ENCODE measurements around the gene CCDC50.
A peak's percentile ranks its signal among the peaks of the same experiment; 100 is the strongest.

CCDC50 gene

DNA sequence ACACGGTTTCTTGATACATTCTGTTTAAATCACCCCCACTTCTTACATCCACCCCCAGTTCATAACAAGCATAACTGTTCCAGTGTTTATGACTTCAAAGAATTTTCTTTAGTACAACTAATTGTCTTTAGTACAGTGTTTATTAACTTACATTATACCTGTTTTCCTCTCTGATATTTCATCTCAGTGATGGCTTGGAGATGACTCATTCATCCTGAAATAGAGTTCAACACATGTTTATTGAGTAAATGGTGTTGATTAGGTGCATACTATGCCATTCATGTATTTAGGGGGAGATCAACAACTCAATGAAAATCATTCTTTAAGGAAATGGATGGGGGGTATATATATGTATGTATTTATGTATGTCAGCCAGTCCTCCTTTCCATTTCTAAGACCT is 22.8 kb downstream of the CCDC50 start:
- DNase-seq, result no peak

DNA sequence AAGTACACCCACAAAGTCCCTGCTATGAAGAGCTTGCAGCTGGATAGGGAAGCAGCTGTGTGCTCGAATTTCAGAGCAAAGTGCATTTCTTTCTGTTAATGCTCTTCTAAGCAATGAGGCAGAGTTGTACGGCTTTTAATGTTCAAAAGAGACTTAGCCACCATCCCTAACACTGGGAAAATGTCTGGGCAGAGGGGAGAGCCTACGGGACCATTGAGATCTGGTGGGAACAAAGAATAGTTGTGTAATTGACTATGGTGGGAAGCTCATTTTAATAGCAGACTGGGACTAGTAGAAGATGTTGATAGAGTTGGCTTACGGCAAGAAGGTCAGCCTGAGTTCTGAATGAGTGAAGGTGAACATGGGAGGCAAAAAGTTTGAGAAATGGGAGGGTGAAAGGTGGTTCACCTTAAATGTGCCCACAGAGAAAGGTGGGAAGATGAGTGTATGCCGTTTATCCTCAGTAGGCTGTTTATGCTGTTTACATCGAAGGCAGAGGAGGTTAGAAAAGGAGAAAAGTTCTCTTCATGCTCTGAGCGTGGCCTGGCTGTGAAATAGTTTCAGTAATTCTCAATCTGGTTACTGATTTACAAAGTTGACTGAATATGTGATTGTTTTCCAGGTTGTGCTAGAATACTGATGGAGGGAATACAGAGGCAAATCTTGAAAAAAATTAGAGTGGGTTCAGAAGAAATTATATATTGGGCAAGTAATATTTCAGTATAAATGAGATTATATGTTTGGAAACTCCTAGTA is 24.0 kb downstream of the CCDC50 start:
- DNase-seq, result no peak

DNA sequence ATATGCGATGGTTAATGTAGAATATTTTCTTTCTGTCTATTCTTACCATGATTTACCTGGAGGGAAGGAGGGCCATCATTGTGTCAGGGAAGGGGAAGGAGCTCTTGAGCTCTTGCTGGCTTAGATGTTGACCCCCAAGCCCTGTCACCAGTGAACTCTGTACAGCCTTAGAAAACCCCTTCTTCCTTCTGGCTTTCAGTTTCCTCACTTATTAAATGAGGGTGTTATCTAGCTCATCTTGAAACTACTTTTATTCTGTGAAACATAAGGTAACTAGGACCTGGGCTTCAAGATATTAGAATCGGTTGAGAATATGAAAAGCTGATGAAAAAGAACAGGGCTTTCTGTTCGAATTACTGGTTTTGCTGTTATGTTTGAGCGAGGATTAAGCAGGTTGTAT is 26.2 kb downstream of the CCDC50 start:
- no peak for DNase-seq

DNA sequence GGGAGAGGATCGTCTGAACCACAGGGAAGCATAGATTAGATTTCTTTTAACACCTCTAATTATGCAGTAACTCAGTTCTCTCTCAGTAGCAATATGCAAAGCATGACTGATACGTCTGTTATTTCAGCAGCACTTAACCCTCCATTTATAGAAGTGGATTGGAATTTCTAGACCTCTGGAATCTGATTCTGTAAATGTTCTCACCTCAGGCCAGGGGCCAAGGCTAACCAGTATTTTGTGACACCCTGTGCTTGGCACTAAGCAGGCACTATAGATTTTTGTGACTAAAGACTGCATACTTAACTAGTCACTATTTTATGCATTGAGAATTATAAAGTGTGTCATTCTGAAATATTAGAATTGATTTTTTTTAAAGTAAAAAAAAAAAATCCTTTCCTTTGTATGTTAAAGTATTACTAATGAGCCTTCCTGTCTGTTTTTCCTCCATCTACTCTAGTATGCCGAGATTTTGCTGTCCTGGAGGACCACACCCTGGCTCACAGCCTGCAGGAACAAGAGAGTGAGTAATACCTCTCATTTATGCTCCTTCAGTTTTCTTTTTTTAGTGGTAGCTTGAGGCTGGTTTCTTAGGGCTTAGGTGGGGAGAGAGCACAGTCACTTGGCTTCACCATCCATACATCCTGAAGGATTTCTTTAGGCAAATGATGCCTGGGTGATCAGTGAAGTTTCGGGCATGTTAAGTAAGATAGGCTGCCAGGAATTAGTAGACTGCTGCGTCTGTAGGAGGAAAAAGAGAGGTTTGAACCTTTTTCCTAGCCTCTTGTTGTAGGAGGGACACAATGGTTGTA is 27.6 kb downstream of the CCDC50 start:
- peak; percentile 59 for DNase-seq

DNA sequence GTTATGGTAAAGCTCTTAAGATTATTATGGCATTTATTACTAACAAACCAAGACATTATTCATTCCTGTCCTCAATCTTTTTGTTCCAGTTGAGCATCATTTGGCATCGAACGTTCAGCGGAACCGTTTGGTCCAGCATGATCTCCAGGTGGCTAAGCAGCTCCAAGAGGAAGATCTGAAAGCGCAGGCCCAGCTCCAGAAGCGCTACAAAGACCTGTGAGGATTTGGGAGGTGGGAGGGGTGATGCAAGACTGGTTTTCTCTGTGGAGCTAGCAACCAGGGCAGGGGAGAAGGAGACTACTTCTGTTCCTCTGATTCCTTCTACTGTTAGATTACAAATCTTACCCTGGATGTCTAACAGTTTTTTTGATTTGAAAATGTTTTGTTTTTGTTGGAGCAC is 28.7 kb downstream of the CCDC50 start:
- no peak for DNase-seq

DNA sequence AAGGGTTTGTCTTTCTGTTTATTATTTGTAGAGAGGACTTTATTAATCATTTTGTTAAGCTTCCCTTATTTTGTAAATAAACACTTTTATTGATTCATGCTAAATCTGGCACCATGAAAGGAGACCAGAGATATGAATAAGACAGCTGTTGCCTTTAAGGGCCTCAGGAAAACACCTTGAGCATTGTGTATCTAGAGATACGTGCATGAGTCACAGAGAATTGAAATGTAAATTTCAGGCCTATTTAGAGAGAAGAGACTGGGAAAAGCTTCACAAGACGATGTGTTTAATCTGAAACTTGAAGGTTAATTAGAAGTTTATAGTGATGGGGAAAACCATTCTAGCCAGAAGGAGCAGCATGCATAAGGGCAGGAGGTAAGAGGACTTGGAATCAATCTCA is 29.7 kb downstream of the CCDC50 start:
- DNase-seq, result no peak

DNA sequence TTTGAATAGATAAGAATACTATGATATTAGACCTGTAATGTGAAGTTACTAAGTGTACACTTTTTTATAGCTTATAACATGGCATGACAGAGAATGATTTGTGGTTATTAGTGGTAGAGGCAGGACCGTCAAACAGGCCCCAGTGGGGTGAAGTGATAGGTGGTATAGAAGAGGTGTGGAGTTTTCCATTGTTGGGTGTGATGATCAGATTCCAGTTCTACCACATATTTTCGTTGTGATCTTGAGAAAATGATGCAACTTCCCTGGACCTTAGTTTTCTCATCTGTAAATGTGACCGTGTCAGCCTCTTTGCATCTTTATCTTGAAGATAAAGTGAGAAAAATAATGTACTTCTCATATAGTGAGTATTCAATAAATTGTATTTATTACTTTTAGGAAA is 31.4 kb downstream of the CCDC50 start:
- no peak for DNase-seq

DNA sequence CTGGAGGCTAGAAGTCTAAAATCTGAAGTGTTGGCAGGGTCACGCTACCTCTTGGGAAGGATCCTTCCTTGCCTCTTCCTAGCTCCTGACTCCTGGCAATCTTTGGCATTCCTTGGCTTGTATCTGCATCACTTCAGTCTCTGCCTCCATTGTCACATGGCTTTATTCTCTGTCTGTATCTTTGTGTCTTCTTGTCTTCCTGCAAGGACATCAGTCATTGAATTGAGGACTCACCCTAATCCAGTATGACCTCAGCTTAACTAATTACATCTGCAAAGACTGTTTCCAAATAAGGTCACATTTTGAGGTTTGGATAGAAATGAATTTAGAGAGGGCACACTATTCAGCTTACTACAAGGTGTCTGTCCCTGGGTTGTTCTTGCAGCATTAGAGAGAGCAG is 32.3 kb downstream of the CCDC50 start:
- no peak for DNase-seq

DNA sequence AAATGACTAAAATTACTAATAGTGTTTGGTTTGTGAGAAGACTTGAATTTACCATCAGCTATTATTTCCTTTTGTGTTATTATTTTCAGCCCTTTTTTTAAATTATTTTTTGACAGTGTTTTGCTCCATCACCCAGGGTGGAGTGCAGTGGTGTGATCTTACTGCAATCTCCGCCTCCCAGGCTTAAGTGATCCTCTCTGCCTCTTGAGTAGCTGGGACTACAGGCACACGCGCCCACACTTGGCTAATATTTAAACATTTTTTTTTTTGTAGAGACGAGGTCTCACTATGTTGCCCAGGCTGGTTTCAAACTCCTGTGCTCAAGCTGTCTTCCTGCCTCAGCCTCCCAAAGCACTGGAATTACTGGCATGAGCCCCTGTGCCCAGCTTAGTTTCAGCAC is 32.8 kb downstream of the CCDC50 start:
- DNase-seq, result no peak

DNA sequence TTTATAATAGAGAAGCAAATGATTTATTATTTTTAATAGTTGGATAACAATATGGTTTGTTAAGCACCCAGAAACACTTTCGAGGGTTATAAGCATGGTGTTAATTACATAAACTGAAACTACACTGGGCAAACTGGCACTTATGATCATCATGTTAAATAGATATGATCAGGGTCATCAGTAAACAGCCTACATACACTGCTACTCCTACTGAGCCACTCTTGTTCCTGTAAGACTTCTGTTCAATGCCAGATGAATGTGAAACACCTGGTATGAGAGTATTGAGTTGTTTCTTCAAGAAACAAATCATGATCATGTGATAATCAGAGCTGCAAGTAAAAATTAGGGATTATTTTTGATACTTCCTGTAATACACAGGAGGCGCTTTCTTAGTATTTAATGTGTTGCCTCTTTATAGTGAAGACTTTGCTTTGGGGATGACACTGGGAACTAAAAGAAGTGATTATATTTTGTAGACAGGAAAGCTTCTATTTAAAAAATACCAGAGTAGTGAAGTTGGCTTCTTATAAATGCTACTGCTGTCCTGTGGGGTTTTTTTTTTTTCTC is 33.4 kb downstream of the CCDC50 start:
- no peak for DNase-seq

DNA sequence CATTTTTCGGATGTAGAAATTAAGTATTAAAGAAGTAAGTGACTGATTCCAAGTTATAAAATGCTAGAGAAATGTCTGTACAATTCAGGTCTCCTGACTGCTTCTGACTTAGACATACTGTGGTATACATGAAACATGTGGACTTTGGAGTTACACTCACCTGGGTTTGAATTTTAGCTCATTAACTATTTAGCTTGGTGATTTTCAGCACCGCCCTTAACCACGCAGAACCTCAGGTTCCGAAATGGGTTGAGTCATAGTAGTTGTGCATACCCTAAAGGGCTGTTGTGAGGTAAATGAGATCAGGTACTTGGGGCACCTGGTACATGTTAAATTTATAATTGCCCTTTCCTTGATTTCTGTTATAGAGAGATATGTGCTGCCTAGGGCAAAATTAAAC is 34.0 kb downstream of the CCDC50 start:
- no peak for DNase-seq

DNA sequence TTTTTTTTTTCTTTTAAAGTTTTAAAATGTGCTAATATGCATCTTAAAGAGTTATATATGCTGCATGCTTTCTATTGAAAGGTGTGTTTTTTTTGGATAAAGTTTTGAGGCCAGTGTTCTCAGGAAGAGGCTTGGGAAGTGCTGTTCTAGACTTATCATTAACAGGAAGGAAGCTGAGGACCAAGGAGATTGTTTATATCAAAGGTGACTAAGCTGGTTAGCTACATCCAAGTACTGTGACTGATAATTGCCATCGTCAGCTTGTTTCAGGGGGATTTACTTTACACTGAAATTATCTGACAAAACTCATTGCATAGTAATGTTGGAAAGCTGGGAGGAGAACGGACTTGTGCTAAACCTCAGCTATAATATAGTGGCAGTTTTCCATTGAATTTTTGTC is 37.5 kb downstream of the CCDC50 start:
- no peak for DNase-seq

DNA sequence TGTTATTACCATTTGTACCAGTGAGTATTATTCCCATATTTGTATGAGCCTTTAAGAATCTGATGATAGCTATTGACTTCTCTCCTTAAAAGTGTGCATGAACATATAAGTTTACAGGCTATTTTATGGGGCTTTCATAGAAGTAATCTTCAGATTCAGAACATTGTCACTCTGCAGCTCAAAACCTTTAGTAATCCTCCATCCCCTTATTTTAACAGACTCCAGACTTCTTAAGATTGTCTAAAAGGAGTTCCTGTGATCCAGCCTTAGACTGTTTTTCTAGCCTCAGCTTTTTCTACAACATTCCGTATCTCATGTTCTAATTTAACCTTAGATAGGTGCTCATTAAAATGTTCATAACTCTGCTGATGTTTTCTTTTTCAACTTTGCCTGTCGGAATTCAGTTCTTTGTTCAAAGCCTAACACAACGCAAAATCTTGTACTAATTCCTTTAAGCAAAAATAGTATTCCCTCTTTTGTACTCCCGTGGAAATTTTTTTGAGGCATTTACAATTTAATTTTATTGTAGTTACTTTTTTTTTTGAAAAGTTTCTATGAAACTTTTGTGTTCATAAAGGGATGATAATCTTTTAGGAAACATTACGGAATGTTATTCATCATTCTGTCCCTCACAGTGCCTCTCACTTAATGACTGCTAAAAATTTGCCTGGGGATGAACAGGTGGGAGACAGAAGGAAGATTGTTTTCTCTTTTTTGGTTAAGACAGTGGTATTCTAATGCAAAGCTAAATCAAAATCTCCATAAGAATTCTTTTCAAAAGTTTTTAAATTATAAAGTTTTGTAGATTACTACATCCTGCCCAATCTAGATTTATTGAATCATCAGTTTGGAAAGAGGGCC is 39.8 kb downstream of the CCDC50 start:
- DNase-seq, result no peak

DNA sequence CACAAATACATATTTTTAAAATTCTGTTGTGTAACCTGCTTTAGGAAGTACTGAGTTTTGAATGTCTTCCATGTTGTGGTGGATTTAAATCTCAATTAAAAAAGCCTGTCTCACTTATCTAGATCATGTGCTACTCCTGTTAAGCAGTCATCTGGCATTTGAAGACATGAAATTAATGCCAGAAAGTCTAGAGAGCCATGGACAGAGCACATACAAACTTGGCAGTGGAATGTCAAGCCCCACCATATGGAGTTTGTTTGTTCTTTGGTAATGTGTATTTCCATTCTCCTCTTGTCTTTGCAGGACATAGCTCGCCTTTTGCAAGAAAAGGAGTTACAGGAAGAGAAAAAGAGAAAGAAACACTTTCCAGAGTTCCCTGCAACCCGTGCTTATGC is 40.4 kb downstream of the CCDC50 start:
- DNase-seq, result no peak

DNA sequence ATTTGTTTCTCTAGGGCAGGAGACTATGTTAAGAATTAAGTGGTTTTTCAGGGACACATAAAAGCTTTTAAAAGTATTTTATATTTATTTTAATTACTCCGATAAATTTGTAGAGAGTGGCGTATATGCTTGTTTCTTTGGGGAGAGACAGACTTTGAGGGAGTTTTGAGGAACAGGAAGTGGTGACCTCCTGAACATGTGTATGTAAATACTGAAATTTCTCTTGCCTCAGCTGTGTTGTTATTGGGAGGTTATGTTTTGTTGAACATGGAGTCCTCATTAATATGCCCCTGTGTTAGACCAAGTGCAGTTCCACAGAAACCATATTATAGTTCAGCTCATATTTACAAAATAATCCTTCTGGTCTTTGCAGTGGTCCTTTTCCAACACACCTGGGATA is 42.9 kb downstream of the CCDC50 start:
- no peak for DNase-seq

DNA sequence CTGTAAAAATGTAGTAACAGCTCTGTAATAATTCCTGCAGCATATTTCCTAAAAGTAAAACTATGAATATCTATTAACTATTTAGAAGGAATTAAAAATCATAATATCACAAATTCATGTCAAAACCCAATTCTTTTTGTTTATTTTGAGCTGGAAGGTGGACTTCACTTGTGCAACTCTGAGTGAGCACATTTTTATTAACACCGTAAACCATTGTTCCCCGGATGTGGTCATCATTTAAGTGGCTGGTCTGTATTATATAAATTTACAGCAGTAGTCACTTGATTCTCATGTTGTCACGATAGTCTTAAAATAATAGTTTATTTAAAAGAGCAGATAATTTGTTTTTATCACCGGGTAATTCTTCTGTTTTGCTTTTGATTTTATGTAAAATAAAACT is 44.1 kb downstream of the CCDC50 start:
- DNase-seq, result no peak

DNA sequence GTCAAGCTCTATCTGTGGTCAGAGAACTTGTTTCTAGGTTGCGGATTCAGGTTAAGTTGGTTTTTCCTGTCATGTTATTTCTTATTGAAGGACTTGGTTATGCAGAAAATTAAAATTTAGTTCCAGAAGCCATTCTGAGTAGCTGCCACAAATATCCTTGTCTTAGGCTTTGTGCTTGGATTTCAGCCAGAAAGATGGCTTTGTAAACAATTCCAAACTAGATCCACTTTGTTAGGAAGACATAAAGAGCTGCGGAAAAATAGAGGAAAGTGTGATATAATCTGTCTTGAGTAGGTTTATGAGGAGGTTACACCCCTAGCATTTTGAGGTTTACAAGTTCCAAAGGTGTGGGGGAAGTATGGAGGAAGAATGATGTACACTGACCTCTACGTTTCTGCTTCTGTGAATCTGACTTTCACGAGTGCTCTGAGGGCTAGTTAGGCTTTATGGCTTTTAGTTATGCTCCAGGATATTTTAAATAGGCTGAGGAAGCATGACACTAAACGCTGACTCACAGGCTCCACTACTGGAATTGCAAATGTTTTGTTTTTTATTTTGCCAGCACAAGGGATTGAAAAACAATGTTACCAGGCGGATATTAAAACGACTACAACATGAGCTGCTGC is 47.4 kb downstream of the CCDC50 start:
- no peak for DNase-seq

DNA sequence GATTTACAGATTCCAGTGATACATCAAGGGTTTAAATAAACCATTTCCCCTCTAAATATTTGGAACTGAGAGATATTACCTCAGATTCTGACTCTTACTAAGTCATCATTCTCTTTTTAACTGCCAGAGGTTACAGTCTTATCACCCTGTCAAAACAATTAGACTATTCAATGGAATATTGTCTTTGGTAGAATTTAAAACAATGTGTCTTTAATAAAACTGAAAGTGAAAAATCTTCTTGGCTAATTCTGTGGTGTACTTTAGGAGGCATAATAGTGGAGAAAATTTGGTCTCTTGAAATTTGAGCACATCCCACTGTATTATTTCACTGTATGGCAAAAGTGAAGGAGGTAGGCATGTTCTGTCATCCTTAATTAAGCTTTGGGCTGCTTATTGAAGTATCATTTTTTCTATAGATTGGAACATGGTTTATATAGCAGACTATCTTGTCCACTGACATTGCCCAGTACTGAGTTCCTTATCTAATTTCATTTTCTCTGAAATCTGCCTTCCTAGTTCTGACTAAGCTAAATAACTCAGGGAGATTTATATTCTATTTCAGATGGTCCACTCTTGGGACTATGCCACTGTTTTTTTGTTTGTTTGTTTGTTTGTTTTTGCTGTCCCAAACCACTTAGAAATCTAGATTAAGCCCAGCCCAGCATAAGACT is 49.1 kb downstream of the CCDC50 start:
- DNase-seq, result no peak

DNA sequence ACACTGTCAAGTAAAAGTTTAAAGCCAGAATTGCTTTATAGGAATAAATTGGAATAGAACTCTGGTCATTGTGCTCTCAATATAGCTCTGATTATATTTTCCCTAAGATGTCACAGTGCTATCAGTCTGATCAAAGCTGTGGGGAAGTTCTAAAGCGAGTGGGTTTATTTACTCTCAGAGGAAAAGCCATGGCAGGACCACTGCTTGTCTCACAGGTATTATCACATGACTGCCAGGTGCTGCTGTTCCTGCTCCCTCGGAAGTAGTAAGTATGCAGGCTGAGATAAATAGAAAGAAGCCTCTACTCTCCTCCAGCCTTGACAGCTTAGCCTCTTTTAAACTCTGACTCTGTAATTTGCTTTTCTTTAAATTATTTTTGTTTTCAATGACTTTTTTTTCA is 50.3 kb downstream of the CCDC50 start:
- DNase-seq, result no peak

DNA sequence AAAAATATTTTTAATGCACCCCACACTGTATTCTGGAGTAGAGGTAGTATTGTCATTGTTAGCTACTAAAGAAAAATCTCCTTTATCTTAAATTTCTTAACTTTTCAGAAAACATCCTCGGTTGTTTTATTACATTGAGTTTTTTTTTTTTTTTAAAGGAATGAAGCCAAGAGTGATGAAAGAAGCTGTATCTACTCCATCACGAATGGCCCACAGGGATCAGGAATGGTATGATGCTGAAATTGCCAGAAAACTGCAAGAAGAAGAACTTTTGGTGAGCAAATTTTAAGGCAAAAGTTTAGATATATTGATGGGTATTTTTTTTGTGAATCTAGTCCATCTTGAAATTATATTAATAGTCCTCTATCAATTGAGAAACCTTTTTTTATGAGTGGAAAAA is 50.8 kb downstream of the CCDC50 start:
- DNase-seq, result no peak

DNA sequence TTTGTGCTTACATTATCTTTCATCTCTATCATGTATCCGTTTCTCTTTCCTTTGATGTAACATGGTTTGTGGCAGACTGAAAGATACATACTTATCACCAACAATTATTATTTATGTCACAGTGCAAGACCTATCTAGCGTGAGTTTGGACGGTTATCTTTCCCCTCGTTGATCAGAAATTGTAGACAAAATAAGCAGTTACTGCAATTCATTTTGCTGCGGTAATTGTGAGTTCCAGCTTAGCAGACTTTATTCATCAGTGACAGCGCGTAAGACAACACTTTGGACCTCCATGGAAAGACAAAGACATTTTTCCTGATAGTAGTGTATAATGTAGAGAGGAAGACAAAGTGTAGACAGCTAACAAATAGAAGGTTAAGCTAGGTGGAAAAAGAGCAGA is 52.1 kb downstream of the CCDC50 start:
- no peak for DNase-seq

DNA sequence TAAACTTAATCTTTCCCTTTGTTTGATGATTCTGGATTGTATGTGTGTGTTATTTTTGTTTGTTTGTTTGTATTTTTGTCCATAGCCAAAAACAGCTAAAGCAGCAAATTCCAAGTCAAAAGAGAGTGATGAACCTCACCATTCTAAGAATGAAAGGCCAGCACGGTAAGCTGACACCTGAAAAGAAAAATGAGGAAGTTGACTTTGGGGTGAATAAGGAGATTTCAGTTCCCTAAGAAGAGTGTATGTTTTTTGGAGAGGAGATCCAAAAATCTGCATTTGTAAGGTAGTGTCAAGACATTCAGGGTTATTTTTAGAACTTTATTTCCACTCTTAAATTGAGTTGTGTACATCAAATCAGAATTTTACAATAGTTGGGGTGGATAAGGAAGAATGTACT is 53.5 kb downstream of the CCDC50 start:
- DNase-seq, result no peak

Data from NCI-H526 treated with DMSO at 0.1 percent for 48 hours (cell line).